Brain microvascular endothelial cell (primary cell): ENCODE results near the gene NFKB2.
A peak's percentile ranks its signal among the peaks of the same experiment; 100 is the strongest.

Source experiments
- DNase-seq: peaks from one replicate; pipeline ENCODE4 v3.0.0-alpha.2; 2020
- H3K27ac ChIP-seq: fragments of 250-450 bp; sonication (Bioruptor Pico); 2 replicates; pipeline ENCODE4 v1.5.1; 2020; ENCODE audit warnings: mild to moderate bottlenecking, moderate library complexity
- H3K27me3 ChIP-seq: fragments of 250-450 bp; sonication (Bioruptor Pico); replicated peaks from 2 replicates; pipeline ENCODE4 v1.5.1; 2020; ENCODE audit warnings: mild to moderate bottlenecking
- H3K36me3 ChIP-seq: fragments of 250-450 bp; sonication (Bioruptor Pico); replicated peaks from 2 replicates; pipeline ENCODE4 v1.5.1; 2020; ENCODE audit warnings: mild to moderate bottlenecking
- H3K4me3 ChIP-seq: 2 replicates; pipeline ENCODE4 v1.5.1; 2011; ENCODE audit warnings: low read depth, mild to moderate bottlenecking, control low read depth, low read length, moderate library complexity
- in situ Hi-C: cut with HindIII; loops from 2 replicates; pipeline ENCODE4 v1.10.0; 2017; ENCODE audit warnings: low sequenced_read_pairs, low pct_ligation_motif_present
- TF ChIP-seq, protein P1 (sequence below): IDR thresholded peaks from 2 replicates; pipeline ENCODE4 v1.5.1; 2011; ENCODE audit warnings: low read depth, mild to moderate bottlenecking, moderate library complexity, low read length, control low read depth, inconsistent platforms; ENCODE audit errors: missing control alignments

NFKB2 gene

GRCh38 chr10:102395400-102396316 lies at the start of gene NFKB2:
TSS of gene NFKB2 (plus strand) at chr10:102395705. CDS start at chr10:102395960, 255 bp downstream.
- Histone ChIP-seq H3K4me3 (peak within 1 kb of the TSS; percentile 73), H3K27me3 (no peaks in the 10 kb centered on the region), H3K36me3 (peaks cover 12% of the 10 kb centered on the region), H3K27ac (peak within 1 kb of the TSS; percentile 96)
- in situ Hi-C loops: no loop called here
- peak; percentile 79 for DNase-seq
- TF ChIP-seq, protein P1, sequence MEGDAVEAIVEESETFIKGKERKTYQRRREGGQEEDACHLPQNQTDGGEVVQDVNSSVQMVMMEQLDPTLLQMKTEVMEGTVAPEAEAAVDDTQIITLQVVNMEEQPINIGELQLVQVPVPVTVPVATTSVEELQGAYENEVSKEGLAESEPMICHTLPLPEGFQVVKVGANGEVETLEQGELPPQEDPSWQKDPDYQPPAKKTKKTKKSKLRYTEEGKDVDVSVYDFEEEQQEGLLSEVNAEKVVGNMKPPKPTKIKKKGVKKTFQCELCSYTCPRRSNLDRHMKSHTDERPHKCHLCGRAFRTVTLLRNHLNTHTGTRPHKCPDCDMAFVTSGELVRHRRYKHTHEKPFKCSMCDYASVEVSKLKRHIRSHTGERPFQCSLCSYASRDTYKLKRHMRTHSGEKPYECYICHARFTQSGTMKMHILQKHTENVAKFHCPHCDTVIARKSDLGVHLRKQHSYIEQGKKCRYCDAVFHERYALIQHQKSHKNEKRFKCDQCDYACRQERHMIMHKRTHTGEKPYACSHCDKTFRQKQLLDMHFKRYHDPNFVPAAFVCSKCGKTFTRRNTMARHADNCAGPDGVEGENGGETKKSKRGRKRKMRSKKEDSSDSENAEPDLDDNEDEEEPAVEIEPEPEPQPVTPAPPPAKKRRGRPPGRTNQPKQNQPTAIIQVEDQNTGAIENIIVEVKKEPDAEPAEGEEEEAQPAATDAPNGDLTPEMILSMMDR: no peak

DNA sequence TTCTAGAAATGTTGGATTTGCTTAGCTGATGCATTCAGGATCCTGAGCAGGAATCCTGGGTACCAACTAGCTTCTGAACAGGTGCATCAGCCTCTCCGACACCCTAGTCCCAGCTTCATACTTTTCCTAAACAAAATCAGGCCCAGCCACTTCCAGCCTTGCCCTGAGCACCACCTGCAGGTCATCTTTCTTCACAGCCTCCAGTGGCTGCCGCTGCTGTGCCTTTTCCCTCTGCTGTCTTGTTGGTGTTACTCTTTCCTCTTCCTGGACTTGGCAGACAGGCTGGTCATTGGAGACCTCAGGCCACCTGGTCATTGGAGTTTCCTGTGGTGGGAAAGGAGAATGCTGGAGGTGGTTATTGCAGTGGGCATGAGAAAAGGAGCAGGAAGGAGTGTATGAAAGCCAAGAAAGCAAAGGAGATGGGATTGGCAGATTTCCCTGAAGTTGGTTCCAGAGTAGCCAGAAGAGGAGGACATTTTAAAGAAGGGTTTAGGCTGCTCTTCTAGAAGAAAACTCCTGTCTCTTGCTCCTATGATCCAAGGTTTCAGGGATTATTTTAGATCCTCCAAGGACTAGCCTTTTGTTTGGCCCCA lies 48.2 kb upstream of the NFKB2 start:
- no peak overlapping the region for H3K27ac ChIP-seq
- TF ChIP-seq, protein P1: peak; percentile 80
- in situ Hi-C loops: no loop called here
- peak; percentile 36 for DNase-seq
- no peak overlapping the region for H3K4me3 ChIP-seq
- H3K36me3 ChIP-seq: peaks cover 16% of the 10 kb centered on the region
- no peaks in the 10 kb centered on the region for H3K27me3 ChIP-seq

DNA sequence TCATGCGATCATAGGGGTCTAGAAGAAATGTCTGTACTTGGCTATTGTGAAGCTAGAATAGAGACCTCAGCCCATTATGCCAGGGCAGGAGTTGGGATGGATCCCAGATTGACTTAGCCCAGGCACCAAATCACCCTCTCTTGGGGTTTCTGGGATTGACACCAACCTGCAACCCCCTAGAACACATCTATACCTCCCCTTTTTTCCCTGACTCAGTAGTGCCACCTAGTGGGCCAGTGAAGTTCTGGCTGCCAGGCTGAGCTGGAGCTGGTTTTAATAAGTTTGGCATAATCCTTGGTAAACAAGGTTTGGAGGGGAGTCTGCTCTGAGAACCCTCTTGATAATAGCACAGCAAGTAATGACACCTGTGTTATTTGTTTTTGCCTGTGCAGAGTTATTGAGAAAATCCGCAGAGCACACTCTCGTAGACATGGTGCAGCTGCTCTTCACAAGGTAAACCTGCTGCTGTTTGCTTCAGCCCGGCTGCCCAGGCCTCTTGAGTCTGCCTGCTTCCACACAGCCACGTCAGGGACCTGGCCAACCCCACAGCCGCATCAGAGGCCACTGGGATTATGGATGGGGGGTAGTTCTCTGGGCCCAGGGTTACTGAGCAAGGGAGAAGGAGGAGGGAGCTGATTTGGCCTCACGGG lies 43.3 kb upstream of the NFKB2 start:
- TF ChIP-seq, protein P1: peak; percentile 96
- H3K36me3 ChIP-seq: peaks cover 55% of the 10 kb centered on the region
- in situ Hi-C loops: no loop called here
- peak; percentile 25 for DNase-seq
- no peaks in the 10 kb centered on the region for H3K27me3 ChIP-seq
- no peak overlapping the region for H3K4me3 ChIP-seq
- H3K27ac ChIP-seq: no peak overlapping the region

GRCh38 chr10:102354451-102354850 lies 41.1 kb upstream of the NFKB2 start:
- H3K27me3 ChIP-seq: no peaks in the 10 kb centered on the region
- in situ Hi-C loops: no loop called here
- TF ChIP-seq, protein P1: no peak
- peaks cover 72% of the 10 kb centered on the region for H3K36me3 ChIP-seq
- H3K27ac ChIP-seq: no peak overlapping the region
- no peak for DNase-seq
- H3K4me3 ChIP-seq: no peak overlapping the region

- Histone ChIP-seq H3K27me3 (no peaks in the 10 kb centered on the region), H3K27ac (no peak overlapping the region), H3K4me3 (no peak overlapping the region), H3K36me3 (peaks cover 93% of the 10 kb centered on the region)
- DNase-seq: no peak
- in situ Hi-C loops: no loop called here
- TF ChIP-seq, protein P1: no peak
These were observed 36.7 kb upstream of the NFKB2 start for GRCh38 chr10:102358712-102359382.
